Astrocyte of the hippocampus (primary cell): ENCODE measurements around the gene CCDC181.

Experiments used
- DNase-seq: peaks from one replicate; pipeline ENCODE4 v3.0.0; 2011; ENCODE audit warnings: low read depth, low spot score

CCDC181 gene

DNA sequence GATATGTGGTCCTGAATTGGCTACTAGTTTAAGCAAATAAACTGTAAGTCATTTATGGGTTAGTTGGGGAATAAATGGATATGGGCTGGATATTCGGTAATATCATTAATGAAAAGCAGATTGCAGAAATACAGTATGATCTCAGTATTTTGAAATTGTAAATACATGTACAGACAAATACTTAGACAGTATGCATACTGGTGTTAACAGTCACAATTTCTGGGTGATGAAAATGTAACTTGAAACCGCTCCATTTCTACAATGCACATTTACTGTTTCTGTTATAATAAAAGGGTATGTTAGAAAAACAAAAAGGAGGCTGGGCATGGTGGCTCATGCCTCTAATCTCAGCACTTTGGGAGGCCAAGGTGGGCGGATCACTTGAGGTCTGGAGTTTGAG, 31.3 kb downstream of the CCDC181 start:
- no peak for DNase-seq

DNA sequence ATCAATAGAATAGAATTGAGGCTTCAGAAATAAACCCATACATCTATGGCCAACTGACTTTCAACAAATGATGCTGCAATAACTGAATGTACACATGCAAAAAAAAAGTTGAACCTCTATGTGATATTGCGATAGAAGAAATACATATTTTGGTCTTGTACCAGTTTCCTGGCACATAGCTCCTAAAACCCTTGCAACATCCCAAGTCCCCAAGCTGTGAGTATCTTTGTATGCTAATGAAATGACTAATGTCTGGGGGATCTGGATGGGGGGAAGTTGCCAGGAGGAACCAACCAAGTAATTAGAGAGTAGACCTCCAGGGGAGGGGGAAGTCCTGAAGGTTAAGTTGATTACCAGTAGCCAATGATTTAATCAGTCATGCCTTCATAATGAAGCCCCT, 34.9 kb downstream of the CCDC181 start:
- DNase-seq, result no peak

DNA sequence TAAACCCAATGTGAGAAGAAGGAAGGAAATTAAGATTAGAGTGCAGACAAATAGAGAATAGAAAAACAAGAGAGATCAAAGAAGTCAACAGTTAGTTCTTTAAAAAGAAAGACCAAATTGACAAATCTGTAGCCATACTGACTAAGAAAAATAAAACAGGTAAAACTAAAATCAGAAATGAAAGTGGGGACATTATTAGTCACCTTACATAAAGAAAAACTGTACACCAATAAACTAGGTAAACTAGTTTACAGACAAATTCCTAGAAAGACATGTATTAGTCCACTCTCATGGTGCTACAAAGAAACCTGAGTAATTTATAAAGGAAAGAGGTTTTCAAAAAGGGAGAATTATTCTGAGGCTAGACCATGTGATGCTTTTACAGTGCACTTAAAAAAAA, 37.0 kb downstream of the CCDC181 start:
- DNase-seq, result no peak

DNA sequence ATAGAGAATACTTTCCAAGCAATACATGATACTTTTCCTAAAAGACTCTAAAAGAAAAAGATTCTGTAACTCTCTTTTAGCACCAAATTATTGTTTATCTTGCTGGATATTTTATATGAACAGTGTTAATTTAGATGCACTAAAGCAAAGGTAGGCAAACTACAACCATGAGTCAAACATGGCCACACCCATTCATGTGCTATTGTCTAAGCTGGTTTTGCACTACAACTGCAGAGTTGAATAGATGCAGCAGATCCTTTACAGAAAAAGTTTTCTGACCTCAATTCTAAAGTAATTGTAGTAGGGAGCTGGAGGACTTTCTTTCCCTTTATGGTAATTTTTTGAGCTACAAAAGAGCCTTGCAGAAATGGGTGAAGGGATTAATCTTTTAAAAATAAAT, 39.9 kb downstream of the CCDC181 start:
- DNase-seq, result no peak

DNA sequence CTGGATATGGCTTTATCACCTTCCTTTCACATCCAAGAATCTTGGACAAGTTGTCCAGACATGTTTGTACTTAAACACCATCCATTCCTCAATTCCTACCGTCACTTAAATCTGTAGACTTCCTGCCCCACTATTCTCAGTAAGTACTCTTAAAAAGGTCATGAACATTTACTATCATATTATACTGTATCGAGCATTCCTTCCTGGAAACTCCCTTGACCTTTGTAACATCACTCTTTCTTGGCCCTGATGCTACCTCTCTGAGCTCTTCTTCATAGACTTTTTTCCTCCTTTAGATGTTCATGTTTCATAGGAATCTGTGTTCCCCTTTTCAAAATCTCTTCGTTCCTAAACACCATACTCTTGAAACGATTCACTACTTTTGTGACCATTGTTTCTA, 43.8 kb downstream of the CCDC181 start:
- DNase-seq, result no peak

DNA sequence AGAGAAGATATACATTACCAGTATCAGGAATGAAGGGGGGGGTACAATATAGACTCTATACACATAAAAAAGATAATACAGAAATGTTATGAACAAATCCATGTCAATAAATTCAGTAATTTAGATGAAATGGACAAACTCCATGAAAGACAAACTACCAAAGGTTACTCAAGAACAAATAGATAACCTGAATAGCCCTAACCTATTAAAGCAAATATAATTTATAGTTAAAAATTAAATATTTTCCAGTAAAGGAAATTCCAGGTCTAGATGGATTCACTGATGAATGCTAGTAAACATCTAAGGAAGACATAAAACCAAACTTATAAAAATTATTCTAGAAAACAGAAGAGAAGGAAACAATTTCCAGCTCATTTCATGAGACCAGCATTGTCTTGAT, 46.1 kb downstream of the CCDC181 start:
- no peak for DNase-seq

DNA sequence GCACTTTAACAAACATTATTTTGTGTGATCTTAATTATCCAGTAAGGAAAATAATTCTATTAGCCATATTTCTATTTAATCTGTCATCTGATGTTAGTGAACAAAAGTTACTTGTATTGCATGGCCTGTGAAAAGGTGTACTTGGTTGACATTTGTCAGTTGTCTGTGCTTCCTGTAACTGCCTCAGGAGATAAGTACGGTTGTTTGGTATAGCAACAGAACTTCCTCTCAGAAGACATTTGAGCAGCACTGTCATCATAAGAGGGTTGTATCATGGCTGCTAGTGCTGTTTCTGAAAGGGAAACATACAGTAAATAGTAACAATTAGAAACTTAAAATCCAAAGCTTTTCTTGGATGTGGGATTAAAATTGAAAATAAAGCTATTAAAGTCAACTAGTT, 55.9 kb downstream of the CCDC181 start:
- DNase-seq, result no peak

DNA sequence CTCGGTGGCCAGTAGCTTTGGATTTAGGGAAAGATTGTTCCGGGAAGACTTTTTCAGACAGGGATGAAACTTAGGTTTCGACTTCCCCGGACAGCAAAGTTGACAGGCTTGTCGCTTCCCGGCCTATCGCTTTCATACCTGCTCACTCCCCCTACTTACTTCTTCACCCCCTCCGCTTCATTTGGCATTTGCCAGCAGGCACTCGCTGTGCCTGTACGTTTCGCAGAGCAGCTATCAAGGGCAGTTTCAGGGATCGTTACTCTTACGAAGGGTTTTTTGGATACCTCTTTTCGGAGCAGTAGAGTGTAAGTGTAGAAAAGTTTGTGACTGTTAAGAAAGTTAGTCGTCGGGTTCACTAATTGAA, 58.9 kb downstream of the CCDC181 start:
- no peak for DNase-seq

DNA sequence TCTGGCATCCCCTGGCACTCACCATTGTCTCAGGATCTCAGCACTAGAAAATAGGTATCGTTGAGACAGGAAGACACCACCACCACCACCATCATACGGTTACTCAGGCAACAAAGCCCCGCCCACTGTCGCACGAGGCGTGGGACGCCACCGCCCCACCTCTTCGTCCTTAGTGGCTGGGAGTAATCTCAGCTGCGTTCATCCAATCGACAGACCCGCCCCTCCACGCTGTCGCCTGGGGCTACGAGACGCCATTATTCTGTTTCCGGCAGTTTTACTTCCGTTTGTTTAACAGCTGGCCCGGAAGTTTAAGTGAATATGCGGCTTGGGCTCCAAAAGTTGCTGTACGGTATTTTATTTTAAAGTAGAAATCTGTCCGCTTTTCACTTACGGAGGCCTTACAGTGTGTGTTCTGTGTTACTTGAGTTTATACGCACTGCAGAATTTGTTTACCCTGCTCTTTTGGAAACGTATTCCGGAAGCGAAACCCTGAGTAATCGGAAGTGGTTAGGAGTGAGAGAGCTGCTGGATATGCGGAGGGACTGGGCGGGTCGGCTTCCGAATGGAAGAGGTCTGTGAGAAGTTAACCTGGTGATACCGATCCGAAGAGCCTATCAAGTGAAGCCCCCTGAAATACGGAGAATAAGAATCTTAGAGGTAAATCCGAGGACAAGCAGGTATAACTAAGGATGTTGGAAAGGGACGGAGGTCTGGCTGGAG, 59.4 kb downstream of the CCDC181 start, which contains the start of the genes BLZF1 and NME7:
BLZF1 (plus strand) TSS at position 510 of the 720 bp plus-strand sequence. CDS start 1,328 bp downstream, outside the sequence.
NME7 (minus strand) TSS at position 112 of the 720 bp plus-strand sequence; CDS start at position 25, 87 bp downstream.
- peak; percentile 98 for DNase-seq

DNA sequence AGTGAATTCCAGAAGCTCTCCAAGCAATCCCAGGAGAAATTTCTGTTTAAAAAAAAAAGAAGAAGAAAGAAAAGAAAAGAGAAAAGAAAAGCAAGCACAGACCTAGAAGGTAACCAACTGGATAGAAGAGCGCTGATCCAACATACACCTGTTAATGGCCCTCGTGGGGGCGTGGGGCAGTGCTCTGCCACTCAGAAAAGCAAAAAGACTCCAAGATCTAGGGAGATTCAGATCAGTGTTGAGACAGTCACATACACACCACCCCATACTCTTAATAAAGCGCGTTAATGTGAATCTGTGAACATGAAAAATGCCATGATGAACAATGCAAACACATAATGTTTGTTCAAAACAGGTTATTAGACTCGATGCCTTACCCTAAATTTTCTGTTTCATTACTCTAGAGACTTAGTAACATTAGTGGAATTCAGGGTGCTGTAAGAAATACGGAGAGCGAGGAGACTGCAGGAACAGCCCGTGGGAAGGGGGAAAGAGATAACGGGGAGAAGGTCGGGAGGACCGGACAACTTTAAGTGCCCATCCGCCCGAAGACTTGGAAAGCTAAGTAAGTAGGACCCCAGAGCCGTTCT, 60.1 kb downstream of the CCDC181 start:
- DNase-seq, result no peak

DNA sequence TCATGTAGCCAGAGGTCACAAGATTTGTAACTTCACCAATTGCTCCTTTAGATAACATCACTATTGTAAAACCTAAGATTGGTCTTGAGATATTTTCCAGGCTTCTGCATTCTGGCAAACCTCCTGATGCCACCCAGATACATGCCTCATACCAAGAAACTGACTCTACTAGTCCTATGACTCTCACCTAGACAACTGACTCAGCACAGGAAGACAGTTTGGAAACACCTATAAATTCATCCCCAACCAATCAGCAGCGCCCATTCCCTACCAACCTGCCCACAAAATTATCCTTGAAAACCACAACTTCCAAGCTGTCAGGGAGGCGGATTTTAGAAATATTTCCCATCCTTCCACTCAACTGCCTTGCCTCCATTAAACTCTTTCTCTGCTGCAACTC, 62.3 kb downstream of the CCDC181 start:
- DNase-seq, result no peak

DNA sequence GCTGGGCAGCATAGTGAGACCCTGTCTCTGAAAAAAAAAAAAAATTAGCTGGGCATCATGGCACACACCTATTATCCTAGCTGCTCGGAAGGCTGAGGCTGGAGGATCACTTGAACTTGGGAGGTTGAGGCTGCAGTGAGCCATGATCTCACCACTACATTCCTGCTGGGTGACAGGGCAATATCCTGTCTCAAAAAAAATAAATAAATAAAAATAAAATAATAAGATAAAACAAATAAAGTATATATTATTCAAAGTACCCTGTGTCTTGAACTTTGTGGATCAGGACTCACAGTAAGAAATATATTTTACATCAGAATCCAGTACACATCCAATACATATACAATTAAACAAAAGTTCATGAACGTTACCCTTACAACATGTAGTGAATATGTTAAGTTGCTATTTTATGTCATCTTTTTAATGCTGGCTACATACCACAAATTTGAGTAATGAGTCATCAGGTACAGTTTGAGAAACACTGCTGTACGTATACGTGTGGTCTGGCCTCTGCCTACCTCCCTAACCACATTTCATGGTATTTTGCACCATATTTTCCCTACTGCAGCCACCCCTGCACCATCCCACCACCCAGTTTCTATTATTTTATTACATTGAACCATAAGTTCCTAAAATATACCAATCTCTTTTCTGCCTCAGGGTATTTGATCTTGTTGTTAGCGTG, 64.1 kb downstream of the CCDC181 start:
- DNase-seq, result peak; percentile 82

DNA sequence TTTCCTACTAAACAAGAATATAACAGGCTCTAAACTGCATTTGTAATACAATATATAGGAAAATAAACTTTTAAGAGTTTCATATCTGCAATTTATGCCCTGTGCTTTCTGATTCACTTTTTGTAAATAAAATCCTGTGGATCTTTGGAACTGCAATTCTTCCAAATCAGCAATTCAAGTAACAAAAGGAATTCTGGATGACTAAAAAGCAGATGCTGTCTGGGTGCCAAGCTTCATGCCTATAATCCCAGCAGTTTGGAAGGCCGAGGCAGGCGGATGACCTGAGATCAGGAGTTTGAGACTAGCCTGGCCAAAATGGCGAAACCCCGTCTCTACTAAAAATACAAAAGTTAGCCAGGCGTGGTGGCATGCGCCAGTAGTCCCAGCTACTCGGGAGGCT, 66.0 kb downstream of the CCDC181 start:
- DNase-seq, result peak; percentile 60

DNA sequence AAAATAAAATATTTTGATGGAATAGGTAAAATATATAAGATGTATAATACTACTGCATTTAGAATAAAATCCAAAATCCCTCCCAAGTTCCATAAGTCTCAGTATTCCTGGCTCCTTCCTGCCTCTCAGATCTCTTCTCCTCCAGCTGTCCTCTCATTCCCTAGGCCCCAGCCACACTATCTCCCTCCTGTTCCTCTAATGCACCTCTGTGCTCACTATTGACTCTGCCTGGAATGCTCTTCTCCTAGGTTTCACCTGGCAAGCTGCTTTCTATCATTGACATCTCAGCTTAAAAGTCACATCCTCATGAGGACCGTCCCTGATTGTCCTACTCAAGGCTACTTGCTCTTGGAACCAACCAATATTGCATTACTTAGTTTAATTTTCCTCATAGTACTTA, 66.9 kb downstream of the CCDC181 start:
- DNase-seq, result no peak

DNA sequence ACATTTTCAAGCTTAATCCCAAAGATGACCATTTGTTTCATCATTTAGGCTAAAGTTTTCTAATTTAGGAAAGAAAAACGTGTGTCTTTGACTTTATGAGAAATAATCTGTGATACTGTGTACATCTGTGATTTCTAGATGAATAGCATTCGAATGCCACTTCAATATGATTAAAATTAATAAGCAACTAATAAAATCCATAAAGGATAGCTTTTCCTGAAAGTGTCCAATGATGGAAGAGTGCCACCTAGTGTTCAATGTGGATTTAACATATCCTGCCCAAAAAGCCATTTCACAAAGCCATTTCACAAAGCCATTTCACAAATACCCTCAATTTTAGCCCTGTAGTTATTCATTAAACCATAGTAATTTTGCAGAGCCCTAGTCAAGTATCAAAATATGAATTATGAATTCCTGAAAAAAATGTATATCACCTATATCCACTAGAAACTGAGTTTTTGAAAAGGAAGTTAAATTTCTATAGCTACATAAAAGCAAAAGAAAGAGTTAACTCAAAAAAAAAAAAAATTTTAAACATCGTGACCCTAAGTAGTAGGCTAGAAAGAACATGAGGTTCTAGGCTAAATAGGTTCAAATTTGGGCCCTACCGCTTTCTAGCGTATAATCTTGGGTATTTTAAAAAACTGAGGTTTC, 78.8 kb downstream of the CCDC181 start:
- DNase-seq, result peak; percentile 72

DNA sequence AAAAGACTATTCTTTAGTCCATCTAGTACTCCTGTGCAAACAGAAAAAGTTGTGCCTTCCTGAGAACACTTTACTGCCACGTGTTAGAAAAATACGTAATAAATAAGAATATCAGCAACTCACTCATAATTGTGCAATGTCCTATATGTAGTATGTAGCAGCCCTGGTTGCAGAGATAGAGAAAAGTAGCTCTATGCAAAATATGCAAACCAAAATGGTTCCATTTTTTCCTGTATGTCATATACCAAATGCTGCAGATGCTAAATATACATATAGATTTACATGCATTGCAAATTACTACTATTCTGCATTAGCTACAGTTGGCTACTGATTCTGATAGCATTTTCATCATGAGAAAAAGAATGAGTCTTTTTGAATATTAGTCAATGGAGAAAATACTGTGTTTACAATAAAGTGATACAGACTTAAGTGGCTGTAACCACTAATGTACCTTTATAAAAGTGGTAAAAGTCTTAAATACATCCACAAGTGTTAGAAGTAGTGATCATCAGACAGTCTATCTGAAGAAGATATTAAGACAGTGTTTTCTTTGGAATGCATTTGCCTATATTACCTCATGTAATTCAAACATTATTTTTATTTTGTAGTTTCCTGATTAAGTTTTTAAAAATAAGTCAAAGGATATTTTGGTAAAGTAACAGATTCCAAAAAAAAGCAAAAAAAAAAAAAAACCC, 79.4 kb downstream of the CCDC181 start:
- DNase-seq, result no peak

DNA sequence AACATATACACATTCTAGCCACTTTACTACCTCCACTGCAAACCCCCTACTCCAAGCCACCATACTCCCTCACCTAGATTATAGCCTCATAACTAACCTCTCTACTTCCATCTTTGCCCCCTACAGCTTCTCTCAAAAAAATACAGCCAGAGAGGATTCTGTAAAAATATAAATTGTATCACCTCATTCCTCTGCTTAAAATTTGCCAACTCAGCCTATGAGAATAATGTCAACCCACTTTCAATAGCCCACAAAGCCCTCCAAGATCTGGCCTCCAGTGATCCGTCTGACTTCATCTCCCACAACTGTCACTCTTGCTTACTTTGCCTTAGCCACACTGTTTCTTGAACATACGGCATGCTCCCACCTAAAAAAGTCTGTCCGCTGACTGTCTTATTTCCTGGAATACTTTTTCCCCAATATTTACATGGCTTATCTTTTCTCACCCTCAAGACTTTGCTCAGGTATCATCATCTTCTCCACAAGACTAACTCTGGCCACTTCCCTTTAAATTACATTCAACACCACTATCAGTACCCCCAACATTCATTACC, 81.2 kb downstream of the CCDC181 start:
- no peak for DNase-seq

DNA sequence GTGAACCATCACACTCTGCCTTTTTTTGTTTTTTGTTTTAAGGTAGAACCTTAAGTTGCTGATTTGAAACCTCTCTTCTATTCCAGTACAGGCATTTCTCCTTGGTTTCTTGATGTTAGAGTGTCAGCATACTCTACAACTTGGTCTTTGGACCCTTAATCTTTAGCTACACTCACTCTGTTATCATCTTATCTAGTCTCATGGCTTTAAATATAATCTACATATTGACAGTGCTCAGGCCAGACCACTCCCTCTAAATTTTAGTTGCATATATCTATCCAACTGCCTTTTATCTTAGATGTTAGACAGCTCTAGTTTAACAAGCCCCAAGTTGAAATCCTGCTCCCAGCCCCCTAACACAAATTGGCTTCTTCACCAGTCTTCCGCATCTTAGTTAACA, 81.8 kb downstream of the CCDC181 start:
- no peak for DNase-seq
